GM19463 (cell line): ENCODE measurements around the gene TMEM72.
A peak's percentile ranks its signal among the peaks of the same experiment; 100 is the strongest.
"Not testable (repeated sequence)": the region's sequence is repeated elsewhere in the genome, so short reads cannot be mapped to it uniquely, and the experiment has no call there.

Experiments used
- ATAC-seq: cut with Tn5 transposase; IDR thresholded peaks from one replicate; pipeline ENCODE4 v1.9.1; 2021; ENCODE audit warnings: mild to moderate bottlenecking, moderate library complexity; ENCODE audit not compliant: unreplicated experiment

TMEM72 gene

DNA sequence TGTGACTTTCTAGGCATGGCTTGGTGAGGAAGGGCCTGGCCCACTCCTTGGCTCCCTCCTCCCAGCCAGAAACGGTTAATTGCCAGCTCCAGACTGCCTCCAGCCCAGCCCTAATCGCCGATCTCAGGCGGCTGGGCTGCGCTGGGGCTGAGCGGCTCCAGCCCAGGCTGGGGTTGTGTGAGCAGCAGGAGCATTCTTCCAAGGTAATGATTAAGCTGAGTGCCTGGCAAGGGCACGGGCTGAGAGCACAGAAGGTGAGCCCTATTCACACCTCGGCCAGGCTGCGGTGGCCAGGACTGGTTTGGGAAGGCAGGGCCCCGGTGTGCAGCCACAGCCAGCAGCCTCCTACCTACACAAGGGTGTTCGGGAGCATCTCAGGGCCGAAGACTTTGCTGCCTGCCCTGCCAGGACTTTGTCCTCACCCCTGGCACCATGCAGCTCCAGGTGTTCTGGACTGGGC is at the start of gene TMEM72:
TSS of gene TMEM72 (plus strand) at position 257 of the 460 bp plus-strand sequence. CDS start at position 433, 176 bp downstream.
- ATAC-seq: no peak

DNA sequence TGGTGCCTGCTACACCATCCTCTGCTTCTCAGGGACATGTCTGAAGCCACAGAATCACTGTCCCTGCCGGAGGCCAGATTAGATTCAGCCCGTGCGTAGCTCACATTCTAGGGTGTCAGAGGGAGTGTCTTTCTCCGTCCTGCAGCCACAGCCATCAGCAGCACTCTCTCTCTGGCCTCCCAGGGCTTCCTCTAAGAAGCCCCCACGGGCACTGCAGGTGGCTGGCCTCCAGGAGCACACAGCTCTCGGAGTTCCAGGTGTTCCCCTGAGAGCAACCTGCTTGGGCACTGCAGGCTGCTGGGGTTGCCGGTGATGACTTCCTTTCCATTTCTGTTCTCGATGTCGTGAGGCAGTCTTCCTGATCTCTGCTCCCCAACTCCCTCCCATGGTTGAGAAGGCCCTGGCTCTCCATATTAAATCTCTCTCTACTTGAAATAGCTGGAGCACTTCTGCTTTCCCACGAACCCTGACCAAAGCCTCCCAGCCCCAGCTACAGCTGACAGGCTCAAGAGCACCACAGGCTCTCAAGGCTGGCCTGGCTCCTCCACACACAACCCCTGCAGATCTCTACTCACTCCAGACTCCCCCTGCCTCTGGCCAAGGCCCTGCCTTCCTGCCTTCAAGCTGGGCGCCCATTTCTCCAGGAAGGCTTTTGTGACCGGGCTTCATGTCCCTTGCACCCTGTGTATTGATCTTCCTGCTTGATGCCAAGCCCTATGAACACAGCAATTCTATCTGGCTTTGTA is 49.0 kb upstream of the TMEM72 start:
- ATAC-seq: no peak

DNA sequence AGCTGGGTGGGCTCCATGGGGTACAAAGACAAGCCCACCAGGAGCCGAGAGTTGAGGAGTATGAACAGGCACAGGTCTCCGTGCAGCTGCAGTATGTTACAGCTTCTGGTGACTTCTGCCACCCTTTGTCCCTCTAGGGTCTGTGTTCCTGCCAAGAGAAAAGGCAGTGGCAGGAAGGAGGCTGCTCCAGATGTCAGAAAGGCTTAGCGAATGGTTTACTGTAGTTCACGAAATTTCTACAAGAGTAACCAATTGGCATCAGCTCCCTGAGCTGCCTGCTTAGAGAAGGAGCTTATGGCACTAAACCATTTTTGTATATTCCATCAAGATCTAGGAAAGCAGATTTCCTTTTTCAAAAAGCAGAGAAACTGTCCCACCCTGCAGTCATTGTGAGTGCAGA is 48.2 kb upstream of the TMEM72 start:
- ATAC-seq: no peak

DNA sequence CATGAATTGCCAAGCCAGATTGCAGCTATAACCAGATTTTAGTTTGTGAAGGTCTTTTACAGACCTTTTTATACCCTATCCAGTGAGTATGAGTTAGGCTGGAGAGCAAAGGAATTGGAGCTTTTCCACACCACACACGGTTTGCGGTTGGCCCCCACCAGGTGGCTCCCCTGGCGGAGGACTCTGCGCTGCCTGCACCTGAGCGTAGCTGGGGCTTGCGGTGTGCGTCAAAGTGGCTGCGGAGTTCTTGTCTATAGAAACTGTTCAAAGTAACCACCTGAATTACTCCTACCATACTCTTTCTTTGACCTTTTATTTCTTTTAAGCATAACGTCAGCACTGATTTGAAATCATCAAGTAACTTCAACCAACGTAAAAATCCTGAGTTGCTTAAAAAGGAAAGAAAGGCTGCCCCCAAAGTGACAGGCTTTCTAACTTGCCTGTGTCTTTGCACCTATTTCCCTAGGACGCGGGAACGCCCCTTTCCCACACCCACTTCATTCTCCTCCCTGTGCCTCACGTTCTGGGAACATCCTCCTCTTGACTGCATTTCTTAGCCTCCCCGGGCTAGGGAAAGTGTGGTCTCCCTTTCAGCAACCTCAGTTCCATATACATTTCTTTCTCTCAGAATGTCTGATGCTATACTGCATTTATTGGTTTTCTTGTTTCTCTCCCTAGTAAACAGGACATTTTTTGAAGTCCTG is 47.6 kb upstream of the TMEM72 start:
- no peak for ATAC-seq

DNA sequence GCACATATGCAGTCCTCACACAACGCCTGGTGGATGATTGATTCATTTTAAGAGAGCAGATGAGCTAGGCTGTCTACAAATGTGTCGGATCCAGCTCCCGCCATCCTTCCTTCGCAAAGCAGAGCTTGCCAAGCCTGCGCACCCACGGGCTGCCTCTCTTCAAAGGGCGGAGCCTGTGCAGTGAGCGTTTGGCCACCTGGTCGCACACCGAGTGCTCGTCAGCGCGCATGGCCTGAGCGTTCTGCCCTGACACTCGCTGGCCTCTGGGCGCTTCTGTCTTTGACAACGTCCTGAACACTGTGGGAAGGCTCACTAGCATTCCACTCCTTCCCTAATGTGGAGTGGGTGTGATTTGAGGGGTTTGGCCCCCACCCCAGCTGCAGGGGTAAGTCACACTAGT is 47.1 kb upstream of the TMEM72 start:
- no peak for ATAC-seq

DNA sequence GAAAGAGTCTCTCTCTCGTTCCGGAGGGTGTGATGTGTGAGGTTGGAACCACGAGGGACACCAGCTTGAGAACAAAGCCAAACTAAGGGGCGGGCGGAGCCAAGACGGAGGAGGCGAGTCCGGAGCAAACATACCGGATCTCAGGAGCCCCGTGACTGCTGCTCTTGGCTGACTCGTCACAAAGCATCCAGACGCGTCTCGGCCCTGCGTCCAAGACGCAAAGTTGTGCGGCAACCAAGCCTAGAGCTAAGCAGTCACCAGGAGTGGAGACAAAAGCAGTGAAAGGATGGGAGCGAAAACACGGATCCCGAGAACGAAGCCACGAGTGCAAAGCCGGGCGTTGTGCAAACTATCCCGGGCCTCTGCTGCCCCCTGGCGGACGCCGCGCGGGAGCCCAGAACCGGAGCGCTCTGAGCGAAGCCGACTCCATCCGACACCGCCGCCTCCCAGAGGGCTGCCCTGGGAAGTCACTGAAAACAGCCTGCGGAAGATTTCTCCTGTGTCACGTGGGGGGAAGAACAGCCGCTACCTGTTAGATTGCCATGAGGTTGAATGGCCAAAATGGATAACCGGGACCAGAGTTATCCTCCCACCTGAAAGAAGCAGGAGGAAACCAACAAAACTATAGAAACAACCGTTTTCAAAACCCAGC is 46.4 kb upstream of the TMEM72 start:
- ATAC-seq: peak; percentile 93

DNA sequence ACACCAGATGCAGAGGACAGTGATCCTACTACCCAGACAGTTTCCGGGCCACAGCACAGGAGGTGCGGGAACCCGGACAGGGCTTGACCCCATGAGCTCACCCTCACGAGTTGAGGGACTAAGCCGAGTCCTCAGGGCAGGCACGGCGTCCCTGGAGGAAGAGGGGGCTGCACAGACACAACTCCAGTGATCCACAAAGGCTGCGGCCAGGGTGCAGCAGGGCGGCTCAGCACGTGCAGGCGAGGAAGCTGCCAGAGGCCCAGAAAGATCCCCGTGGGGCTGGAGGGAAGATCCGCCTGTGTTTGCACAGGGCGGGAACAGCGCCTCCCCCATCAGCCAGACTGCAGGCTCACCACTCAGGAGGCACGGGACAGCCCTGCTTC is 45.9 kb upstream of the TMEM72 start:
- ATAC-seq: no peak

DNA sequence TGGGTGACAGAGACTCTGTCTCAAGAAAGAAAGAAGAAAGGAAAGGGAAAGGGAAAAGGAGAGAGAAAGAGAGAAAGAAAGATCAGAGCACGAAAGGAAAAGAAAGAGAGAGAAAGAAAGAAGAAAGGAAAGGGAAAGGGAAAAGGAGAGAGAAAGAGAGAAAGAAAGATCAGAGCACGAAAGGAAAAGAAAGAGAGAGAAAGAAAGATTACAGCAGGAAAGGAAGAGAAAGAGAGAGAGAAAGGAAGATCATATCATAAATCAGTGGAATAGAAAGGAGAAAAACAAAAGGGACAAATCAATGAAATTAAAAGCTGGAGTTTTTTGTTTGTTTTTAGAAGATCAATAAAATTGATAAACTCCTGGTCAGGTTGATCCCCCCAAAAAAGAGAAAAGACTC is 44.8 kb upstream of the TMEM72 start:
- not testable (repeated sequence) for ATAC-seq

DNA sequence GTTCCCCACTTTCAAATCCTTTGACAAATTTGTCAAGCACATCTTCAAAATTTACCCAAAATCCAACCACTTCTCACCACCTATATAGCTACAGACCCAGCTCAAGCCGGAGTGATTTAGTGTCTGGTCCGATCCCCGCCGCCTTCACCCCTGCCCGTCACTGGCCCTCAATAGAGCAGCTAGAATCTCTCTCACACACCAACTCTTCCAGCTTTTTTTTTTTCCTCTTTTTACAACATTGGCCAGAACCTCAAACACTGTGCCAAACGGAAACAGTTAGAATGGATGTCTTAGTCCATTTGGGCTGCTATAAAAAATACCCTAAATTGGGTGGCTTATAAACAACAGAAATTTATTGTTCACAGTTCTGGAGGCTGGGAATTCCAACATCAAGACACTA is 41.1 kb upstream of the TMEM72 start:
- ATAC-seq: no peak

DNA sequence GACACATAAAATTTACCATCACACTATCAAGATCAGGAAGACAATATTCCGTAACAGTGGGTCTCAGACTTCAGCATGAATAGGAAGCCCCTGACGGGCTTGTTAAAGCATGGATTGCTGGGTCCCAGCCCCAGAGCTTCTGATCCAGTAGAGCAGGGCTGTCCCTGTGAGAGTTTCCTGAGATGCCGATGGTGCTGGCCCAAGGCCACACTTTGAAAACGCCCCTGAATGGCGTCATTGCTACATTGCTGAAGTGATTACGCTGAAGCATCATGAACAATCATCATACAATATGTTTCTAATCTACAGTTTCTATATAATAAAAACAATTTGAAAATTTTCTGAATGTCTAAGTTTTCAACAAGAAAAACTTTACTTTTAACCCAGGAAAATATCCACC is 38.0 kb upstream of the TMEM72 start:
- no peak for ATAC-seq

DNA sequence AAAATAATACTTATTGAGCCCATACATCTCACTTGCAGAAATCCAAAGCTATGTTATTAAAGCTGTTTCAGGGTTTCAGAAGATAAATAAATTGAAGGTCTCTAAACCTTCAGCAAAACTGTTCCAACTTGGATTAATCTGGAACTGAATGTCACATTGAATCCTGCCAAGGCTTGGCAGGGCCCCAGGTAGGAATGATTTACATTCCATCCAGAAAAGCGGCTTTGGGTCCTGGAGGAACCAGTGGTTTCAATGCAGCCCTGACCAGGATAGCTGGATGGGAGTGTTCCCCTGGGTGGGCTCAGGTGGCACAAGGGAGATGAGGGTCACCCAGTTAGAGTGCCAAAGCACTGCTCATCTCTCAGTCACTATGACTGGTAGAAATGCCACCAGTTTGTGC is 37.0 kb upstream of the TMEM72 start:
- no peak for ATAC-seq

DNA sequence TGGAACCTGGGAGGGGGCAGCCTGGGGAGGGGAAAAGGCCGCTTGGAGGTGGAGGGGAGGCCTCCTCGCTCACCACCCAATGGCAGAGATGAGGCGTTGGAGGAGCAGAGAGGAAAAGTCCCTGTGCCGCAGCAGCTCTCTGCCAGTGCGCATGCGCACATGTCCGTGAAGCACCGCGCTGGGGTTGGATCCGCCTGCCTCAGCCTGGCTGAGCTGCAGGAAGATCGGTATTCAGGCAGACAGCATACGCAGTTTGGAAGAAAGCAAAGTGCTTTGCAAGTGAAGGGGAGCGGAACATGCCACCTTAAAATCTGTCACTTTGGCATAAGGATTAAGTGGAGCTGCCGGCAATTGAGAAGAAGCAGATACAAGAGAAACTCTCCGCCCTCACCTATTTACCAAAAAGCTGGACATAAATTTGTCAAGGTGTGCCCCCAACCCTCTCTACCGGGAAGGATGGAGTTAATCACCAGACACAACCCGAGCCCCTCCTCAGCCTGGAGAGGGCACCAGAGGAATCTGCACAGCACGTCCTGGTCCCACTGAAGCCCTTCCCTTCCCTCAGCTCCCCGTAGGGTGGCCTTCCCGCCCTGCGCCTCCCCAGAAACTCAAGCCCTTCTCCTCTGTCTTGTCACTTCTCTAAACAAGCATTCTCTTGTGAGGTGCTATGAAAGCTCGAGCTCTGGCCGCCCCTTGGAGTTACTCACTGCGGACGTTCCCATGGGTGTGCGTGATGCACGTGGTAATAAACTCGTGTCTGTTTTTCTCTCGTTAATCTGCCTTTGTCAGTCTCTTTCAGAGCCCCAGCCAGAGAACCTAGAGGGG is 32.2 kb upstream of the TMEM72 start:
- ATAC-seq: peak; percentile 95

DNA sequence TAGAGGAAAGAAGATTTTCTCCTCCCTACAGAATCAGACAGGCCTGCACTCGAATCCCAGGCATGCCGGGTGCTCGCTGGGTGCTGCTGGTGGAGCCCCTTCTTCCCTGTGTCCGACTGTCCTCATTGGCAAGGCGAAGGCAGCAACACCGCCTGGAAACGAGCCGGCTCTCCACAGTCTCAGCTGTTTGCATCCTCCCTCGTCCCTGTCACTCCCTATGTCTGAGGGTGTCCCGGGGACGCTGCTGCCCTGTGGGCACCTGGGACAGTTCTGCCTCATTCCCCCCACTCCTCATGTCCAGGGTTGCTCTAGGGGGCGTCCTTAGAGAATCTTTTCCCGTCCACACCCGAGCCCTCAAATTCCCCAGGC is 31.6 kb upstream of the TMEM72 start:
- no peak for ATAC-seq

DNA sequence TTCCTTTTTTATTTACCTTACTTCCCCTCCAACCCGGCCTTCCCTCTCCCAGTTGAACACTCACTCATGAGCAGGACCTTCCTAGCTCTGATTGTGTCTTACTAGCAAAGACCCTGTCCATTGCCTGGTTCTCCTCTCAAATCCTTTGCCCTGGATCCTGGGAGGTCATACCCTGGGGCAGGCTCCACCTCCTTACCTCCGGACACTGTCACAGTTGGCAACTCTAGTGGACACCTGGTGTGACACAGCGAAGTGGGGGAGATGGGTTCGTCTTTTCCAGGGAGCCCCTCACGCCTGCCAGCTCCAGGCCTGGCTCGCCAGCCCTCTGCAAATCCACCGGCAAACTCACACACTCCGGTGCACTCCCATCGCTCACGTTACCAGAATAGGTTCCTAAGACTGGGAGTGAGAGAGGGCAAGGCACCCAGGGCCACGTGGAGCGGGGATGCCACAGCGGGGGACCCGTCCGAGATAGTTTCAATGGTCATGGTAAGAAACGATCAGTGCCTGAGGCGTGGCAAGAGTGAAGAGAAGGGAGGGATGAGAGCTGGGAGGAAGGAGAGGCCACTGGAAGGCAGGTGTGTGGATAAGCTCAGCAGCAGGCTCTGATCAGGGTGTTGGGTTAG is 30.9 kb upstream of the TMEM72 start:
- ATAC-seq: no peak

DNA sequence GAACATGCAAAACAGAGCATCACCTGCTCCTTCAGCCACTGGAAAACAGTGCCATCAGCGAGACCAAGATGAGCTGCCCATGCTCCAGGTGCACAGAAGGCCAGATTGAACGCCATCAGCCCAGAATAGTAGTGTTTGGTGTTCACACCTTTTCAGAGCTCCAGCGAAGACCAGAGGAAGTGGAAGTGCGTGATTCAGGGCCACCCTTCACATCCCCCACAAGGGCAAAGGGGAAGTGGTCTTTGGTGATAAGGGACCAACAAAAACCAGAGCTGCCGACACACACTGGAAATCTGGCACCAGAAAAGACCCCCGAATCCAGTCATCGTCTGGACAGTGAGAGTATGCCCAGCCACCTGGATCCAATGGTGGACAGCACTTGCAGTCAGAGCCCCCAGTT is 29.5 kb upstream of the TMEM72 start:
- ATAC-seq: no peak

DNA sequence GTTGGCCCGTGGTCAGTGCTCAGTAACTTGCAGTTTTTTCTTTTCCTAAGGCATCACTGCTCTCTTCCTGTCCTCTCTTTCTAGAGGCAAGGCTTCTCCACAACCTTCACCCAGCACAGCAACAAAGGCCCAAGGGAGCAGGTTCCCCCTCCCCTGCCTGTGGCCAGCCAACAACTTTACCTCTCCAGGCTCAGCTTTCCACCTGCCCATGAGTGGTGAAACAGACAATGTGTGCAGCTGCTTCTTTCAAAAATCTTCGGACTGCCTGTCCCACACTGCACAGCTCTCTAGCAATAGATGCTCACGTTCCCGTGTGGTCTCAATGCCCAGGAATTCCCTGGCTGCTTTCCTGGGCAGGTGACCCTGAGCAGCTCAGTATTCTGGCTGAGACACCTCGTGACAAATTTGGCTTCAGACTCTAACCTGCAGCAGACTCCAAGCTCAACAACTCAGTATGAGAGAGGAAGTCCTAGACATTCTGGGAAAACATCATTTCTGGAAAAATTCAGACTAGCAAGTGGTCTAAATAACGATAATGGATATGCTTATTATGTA is 28.9 kb upstream of the TMEM72 start:
- no peak for ATAC-seq

DNA sequence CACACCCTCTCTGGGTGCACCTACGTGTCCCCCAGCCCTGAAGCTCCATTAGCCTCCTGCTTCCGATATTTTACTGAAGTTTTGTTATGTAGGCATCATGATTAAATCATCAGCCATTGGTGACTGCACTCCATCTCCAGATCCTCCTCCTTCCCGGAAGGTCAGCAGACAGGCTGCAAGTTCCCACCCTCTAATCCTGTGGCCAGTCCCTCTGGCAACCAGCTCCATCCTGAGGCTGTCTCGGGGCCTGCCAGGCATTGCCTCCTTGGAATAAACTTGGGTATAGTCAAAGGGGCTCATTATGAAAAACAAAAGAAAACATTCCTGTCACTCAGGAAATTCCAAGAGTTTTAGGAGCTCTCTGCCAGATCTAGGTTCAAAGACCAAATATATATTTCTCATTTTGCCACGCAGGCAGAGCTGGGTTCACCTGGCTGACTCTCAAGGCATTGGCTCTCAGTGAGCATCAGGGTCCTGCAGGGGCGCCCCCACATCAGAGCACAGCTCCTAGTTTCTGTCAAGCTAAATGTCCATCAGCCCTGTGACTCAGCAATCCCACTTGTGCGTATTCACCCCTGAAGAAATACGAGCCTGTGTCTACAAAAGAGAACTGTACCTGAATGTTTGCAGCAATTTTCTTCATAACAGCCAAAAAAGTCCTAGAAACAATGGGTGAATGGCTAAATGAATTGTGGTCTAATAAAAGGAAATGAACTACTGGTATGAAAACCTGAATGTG is 27.4 kb upstream of the TMEM72 start:
- ATAC-seq: no peak

DNA sequence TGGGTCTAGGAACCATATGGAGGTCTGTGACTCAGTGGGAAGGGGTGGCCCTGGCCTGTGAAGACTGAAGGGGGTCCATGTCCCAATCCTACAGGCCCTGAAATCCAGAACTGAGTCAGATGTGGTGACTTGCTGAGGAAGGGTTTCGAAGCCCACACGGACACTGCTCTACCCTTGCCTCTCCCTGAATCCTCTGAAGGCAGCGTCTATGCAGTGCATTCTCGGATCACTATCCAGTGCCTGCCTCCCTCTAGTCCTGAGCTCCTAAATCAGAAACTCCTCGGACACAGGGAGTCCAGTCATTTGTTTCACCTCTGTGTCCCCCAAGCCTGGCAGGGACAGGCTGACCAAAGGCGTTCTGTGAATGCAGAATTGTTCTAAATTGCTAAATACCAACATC is 25.4 kb upstream of the TMEM72 start:
- ATAC-seq: no peak

DNA sequence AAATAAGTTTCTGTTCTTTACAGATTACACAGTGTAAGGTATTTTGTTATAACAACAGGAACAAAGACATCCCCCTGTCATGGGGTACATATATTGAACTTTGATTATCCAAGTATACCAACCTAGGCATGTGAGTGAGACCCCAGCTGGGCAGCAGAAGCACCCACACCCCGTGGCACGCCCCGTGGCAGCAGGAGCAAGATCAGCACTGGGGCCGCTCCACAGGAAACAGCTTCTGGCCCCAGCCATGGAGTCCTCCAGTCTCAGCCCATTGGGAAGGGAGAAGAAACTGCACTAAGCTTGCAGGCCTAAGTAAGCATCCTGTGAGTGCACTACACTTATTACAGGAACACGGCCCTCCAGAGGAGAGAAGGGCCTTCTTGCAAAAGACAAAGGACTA is 24.2 kb upstream of the TMEM72 start:
- ATAC-seq: no peak

DNA sequence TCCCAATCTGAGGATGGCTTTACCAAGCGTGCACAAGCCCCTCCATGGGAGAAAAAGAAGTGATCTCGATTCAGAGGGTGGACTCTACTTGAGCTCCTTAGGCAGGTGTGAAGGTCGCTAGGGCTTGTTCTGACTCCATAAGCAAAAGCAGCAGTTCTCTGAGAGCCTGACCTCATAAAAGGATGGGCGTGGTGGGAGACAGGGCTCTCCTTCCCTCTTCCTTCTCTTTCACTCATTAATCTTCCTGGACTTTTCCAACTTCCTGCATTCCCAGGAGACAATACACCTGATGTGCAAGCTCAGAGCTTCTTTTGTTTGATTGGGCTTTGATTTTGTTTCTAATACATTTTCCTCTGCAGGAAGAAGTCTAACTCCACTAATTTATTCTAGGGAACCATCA is 22.3 kb upstream of the TMEM72 start:
- ATAC-seq: no peak
